NOMO-1 treated with DMSO at 0.1 percent for 48 hours (cell line): ENCODE data around the gene NHEJ1.

Source experiments
- DNase-seq: peaks from one replicate; lab custom pipeline; 2025; ENCODE audit not compliant: unreplicated experiment; lab: John Stamatoyannopoulos, UW

The NHEJ1 gene

GRCh38 chr2:219031005-219031738 lies 129.4 kb downstream of the NHEJ1 start:
- DNase-seq = no peak

DNA sequence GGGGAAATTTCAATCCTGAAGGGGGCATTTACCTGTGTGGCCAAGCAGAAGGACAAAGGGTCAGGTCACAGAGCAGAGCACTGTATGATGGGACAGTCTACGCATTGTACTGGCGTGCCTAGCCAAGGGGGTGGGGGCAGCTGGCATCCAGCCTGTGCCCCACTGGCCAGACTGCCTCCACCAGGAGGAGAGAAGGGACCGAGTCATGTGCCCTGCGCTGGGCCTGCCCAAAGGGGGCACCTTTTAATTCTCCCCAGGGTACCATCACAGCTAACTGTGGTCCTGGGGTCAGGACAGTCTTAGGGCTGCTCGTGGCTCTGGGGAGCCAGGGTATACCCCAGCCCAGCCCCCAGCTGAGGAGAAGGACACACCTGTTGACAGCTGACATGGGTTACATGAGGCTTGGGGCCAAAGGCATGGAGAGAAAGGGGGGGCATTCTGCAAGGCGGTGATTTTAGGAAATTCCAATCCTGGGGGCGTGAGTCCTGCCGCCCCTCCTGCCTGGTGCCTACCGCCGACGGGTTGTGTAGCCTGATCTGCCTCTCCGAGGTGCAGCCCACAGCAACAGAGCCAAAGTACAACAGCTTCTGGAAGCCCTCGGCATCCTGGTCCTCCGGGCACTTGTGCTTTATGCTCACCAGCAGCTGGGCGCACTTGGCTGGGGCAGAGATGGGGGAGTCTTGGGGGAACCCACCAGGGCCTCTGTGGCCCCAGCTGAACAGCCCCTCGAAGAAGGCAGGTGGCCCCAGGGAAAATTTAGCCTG lies 130.3 kb downstream of the NHEJ1 start:
- no peak for DNase-seq

- peak; percentile 57 for DNase-seq
Observed at GRCh38 chr2:219029829-219030165, 130.8 kb downstream of the NHEJ1 start.

DNA sequence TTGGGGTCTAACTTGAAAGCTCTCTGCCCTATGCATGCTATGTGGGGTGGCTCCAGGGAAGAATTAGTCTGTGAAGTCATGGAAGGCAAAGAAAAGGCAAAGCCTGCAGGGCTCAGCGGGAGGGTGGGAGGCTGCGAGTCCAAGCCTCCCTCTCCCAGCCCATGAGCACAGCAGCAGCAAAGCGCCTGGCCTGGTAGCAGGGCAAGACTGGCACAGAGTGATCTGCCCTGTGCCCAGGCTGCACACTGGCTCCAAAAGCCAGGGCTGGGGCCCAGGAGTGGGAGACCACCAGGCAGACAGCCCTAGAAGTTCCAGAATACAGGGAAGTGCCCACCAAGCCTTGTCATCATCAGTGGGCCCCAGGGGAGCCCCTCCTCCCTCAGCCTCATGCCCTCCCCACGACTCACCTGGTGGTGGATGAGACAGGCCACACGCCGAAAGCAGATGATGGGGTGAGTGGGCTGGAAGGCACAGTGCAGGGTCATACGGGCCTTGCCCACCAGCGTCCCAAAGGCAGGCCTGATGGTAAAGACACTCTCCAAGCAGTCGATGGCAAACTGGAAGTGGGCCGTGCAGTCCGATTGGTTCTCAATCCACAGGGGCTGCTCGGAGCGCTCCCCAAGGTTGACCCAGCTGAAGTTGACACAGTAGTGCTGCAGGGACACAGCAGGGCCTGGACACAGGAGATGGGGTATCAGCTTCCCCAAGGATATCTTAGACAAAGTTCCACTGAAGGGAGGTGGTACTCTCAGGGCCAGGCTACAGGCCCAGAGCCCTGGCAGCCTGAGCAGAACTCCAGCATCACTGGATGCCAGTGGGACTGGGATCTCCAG lies 131.4 kb downstream of the NHEJ1 start:
- no peak for DNase-seq

DNA sequence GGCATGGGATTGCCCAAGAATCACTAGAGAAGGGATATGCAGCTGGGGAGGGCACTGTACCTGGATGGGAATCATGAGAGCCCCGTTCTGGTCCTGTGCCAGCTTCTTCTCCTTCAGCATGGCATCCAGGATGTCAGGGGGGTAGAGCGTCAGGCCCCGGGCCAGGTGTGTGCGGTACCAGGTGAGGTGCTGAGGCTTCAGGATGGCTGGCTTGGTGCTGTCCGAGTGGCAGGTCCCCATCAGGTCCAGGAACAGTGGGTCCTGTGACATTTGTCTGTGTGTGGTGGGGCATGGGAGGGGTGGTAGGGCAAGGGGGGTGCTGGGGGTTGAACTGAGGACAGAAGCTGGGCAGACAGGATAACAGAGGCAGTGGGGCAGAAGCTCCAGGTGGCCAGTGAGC lies 132.5 kb downstream of the NHEJ1 start:
- DNase-seq = no peak

DNA sequence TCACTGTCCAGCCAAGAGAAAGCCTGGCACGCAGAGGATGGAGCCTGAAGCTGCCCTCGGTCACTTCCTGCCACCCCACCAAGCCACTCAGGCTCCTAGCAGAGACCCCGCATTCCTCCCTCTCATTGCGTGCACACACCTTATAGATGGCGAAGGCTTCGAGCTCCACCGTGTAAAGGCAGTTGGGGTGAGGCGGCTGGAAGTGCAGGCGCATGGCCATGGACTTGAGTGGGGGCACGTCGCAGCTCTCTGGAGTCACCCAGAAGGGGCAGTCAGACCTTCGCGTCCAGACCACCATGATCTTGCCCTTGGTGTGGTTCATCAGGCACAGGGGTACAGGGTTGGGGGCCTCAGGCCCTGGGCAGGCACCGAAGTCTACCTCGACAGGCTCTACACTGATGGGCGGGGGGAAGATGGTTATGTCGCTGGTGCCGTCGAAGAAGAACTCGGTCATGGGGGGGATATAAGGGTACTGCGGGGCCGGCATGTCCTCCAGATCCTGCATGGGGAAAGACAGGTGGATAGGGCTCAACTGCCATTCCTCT lies 133.0 kb downstream of the NHEJ1 start:
- DNase-seq = no peak

- DNase-seq = no peak
Observed at GRCh38 chr2:219026946-219027345, 133.7 kb downstream of the NHEJ1 start.

GRCh38 chr2:219025637-219026585 lies 134.7 kb downstream of the NHEJ1 start:
- DNase-seq = no peak
